Stomach (tissue), 9 donors: ENCODE data around the gene CACNA2D3. TPM values are rescaled to one million over a fixed set of nuclear protein-coding genes. Genes with fewer than 3 reads are reported as not detected.

Experiments
- DNase-seq, 2 donors: peaks; one replicate each; pipeline versions ENCODE4 v3.0.0 to v3.0.0-alpha.2; 2013 to 2019
- H3K27ac ChIP-seq, 5 donors: fragments of 200-600 bp in 4 of 5; sonication (generic) in 4 of 5; one replicate each; pipeline ENCODE4 v1.5.1; 2013 to 2019; ENCODE audit warnings: mild to moderate bottlenecking in 1 of 5, moderate library complexity in 1 of 5
- H3K27me3 ChIP-seq, 3 donors: fragments of 200-600 bp; sonication (generic); one replicate each; pipeline ENCODE4 v1.5.1; 2017 to 2019; ENCODE audit warnings: mixed run types in 1 of 3
- H3K36me3 ChIP-seq, 4 donors: fragments of 200-600 bp; sonication (generic); 1 replicate in 3 of 4; 2 replicates in 1 of 4; pipeline ENCODE4 v1.5.1; 2016 to 2019
- H3K4me1 ChIP-seq, 4 donors: fragments of 200-600 bp; sonication (generic); one replicate each; pipeline ENCODE4 v1.5.1; 2016 to 2019
- H3K4me3 ChIP-seq, 4 donors: fragments of 200-600 bp; sonication (generic) in 3 of 4; one replicate each; pipeline ENCODE4 v1.5.1; 2016 to 2019; ENCODE audit warnings: mild to moderate bottlenecking in 1 of 4
- H3K9me3 ChIP-seq, 4 donors: fragments of 200-600 bp; sonication (generic); one replicate each; pipeline ENCODE4 v1.5.1; 2016 to 2019
- CTCF ChIP-seq, 7 experiments: fragments of 450-650 bp in 4 of 7; fragments of 200-600 bp in 3 of 7; sonication (generic) in 3 of 7; IDR thresholded peaks; one replicate each; pipeline ENCODE4 v1.5.1; 2016 to 2019; ENCODE audit warnings: antibody characterized with exemption in 7 of 7, control low read depth in 2 of 7, mild to moderate bottlenecking in 1 of 7
- EP300 ChIP-seq: sonication (generic); formaldehyde crosslinking; IDR thresholded peaks from one replicate; pipeline ENCODE4 v1.6.1; 2017; ENCODE audit warnings: antibody characterized with exemption
- POLR2A ChIP-seq, 4 donors: fragments of 450-650 bp; IDR thresholded peaks; one replicate each; pipeline ENCODE4 v1.6.1; 2016; ENCODE audit warnings: antibody characterized with exemption in 4 of 4, control low read depth in 2 of 4, mild to moderate bottlenecking in 1 of 4, moderate library complexity in 1 of 4
- POLR2AphosphoS5 ChIP-seq, 3 donors: sonication (generic); formaldehyde crosslinking; IDR thresholded peaks; one replicate each; pipeline ENCODE4 v1.6.1; 2016; ENCODE audit warnings: antibody characterized with exemption in 3 of 3
- WGBS, 5 donors: extraction: QIAGEN DNeasy Blood & Tissue Kit in 3 of 5; methylation state at CpG; one replicate each; pipeline versions ENCODE4 v1.1.5 to v1.1.7; 2013 to 2018; 5-methylcytosine and 5-hydroxymethylcytosine counted together
- intact Hi-C: fragments of 100-400 bp; cut with DNase I; formaldehyde crosslinking; loops from one replicate; pipeline ENCODE4 v1.15.1; 2023; ENCODE audit warnings: low total_unique reads
- polyA plus RNA-seq, 3 donors: library from polyadenylated mRNA; stranded (reverse); fragments of 200-250 nt; gene quantifications; one replicate each; pipeline ENCODE4 v1.2.3, GENCODE V29; 2013
- total RNA-seq, 5 donors: library from RNA; depleted of rRNA; stranded (reverse); fragments of >200 nt; gene quantifications; one replicate each; pipeline versions ENCODE4 v1.1.0 to v1.2.3, GENCODE V29; 2014 to 2016
- donor health status: healthy with polysubstance abuse.
- donor health status: Bipolar disorder and iron deficiency.
- donor health status: healthy.

CACNA2D3 gene
- total and polyA plus RNA-seq, 8 donors, result 0.56 to 54.0 (median 2.9) TPM; not detected in 1

GRCh38 chr3:54744291-54744690, 621.9 kb downstream of the CACNA2D3 start:
- no peak for DNase-seq

GRCh38 chr3:54745843-54746242, 623.5 kb downstream of the CACNA2D3 start:
- TF ChIP-seq POLR2AphosphoS5 (IDR thresholded peaks at IDR 0.05), result no peak
- TF ChIP-seq CTCF (IDR thresholded peaks at IDR 0.05), result no peak
- no peak overlapping the region for H3K4me3 ChIP-seq
- no peak overlapping the region for H3K27ac ChIP-seq
- H3K4me1 ChIP-seq, result no peaks in the 10 kb centered on the region
- WGBS, 5 donors, result 76 to 85% (median 78%) methylated on average over 4 of the region's 4 CpGs
- H3K36me3 ChIP-seq, result no peaks in the 10 kb centered on the region
- no peaks in the 10 kb centered on the region for H3K27me3 ChIP-seq
- H3K9me3 ChIP-seq, result no peaks in the 10 kb centered on the region
- intact Hi-C loops, result no loop called here
- DNase-seq, result no peak

More at GRCh38 chr3:54744291-54744690, 621.9 kb downstream of the CACNA2D3 start:
- Histone ChIP-seq H3K36me3 (no peaks in the 10 kb centered on the region), H3K27me3 (no peaks in the 10 kb centered on the region), H3K4me3 (no peak overlapping the region), H3K27ac (no peak overlapping the region), H3K4me1 (no peaks in the 10 kb centered on the region), H3K9me3 (no peaks in the 10 kb centered on the region)
- no peak for TF ChIP-seq POLR2A (IDR thresholded peaks at IDR 0.05)
- TF ChIP-seq CTCF (IDR thresholded peaks at IDR 0.05), result no peak
- TF ChIP-seq POLR2AphosphoS5 (IDR thresholded peaks at IDR 0.05), result no peak
- TF ChIP-seq EP300, result no peak
- WGBS, 5 donors, result 83 to 96% (median 92%) methylated on average over 1 of the region's 1 CpG
- intact Hi-C loops, result no loop called here

DNA sequence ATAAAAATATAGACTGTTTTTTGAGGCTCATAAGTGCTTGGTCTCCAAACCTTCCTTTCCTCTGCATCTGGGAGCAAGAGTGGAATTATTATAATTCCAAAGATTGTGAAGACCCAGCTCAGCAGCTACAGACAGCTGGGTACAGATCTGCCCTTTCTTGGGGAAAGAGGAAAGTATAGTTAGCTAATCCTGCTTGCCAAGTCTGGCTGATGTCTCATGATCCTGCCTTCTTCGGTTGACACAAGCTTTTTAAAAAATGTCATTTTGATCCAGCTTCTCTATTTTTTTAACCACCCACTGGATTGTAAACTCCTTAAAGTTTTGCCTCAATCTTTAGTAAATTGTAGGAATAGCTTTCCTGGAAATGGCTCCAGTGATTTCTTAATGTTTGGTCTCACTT, 624.4 kb downstream of the CACNA2D3 start:
- intact Hi-C loops, result no loop called here
- TF ChIP-seq POLR2AphosphoS5 (IDR thresholded peaks at IDR 0.05) (no peak), POLR2A (IDR thresholded peaks at IDR 0.05) (no peak), EP300 (no peak), CTCF (IDR thresholded peaks at IDR 0.05) (no peak)
- 50 to 86% (median 71%) methylated on average over 1 of the region's 1 CpG for WGBS, 5 donors

DNA sequence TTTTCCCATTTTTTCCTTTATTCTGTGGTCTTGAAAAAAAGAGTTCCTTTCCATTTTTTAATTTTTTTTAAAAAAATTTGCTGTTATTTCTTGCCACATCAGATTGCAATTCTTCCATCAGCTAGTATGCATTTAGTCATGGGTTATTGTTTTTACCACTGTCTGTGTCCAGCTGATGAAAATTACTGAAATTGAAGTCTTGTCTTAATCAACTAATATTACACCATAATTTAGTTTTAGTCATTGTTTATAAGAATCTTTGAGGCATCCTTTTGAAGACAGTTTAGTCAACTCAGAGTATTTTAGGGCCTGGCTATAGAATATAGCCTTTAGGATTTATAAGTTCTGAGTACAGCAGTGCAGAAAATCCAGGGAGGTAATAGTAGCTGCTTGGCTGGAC, 633.4 kb downstream of the CACNA2D3 start:
- no peaks in the 10 kb centered on the region for H3K9me3 ChIP-seq
- no peak overlapping the region for H3K27ac ChIP-seq

More for the DNA sequence above, 624.4 kb downstream of the CACNA2D3 start:
- Histone ChIP-seq H3K4me1 (no peaks in the 10 kb centered on the region), H3K9me3 (no peaks in the 10 kb centered on the region), H3K27ac (no peak overlapping the region), H3K36me3 (no peaks in the 10 kb centered on the region), H3K27me3 (no peaks in the 10 kb centered on the region), H3K4me3 (no peak overlapping the region)
- no peak for DNase-seq

More for the DNA sequence above, 633.4 kb downstream of the CACNA2D3 start:
- H3K27me3 ChIP-seq, result no peaks in the 10 kb centered on the region
- no peaks in the 10 kb centered on the region for H3K4me1 ChIP-seq
- H3K4me3 ChIP-seq, result no peak overlapping the region
- no peaks in the 10 kb centered on the region for H3K36me3 ChIP-seq
- no peak for DNase-seq
- TF ChIP-seq POLR2AphosphoS5 (IDR thresholded peaks at IDR 0.05) (no peak), EP300 (no peak), CTCF (IDR thresholded peaks at IDR 0.05) (no peak), POLR2A (IDR thresholded peaks at IDR 0.05) (no peak)
- intact Hi-C loops, result no loop called here
